HepG2 (cell line): ENCODE data around the gene PEPD. TPM values are rescaled to one million over a fixed set of nuclear protein-coding genes. Genes with fewer than 3 reads are reported as not detected.

Experiments used
- BRCA1 ChIP-seq: sonication (generic); formaldehyde crosslinking; IDR thresholded peaks from 2 replicates; pipeline ENCODE4 v1.4.0; 2020; ENCODE audit warnings: missing genetic modification reagents
- DMTF1 ChIP-seq: sonication (generic); formaldehyde crosslinking; IDR thresholded peaks from 2 replicates; pipeline ENCODE4 v1.4.0; 2020; ENCODE audit warnings: mild to moderate bottlenecking, missing genetic modification reagents
- ETV6 ChIP-seq: sonication (generic); formaldehyde crosslinking; conservative IDR thresholded peaks from 2 replicates; pipeline ENCODE4 v1.4.0; 2020; ENCODE audit warnings: missing genetic modification reagents
- GABPB1 ChIP-seq: IDR thresholded peaks from 2 replicates; pipeline ENCODE4 v1.6.1; 2016; ENCODE audit warnings: mild to moderate bottlenecking, missing genetic modification reagents, moderate library complexity, missing compliant biosample characterization
- GZF1 ChIP-seq: sonication (generic); formaldehyde crosslinking; IDR thresholded peaks from 2 replicates; pipeline ENCODE4 v1.5.1; 2020; ENCODE audit warnings: mild to moderate bottlenecking, missing genetic modification reagents
- HES4 ChIP-seq: sonication (generic); formaldehyde crosslinking; IDR thresholded peaks from 2 replicates; pipeline ENCODE4 v1.9.0; 2021; ENCODE audit warnings: mild to moderate bottlenecking, missing genetic modification reagents, borderline replicate concordance
- KDM5B ChIP-seq: sonication (generic); formaldehyde crosslinking; IDR thresholded peaks from 2 replicates; pipeline ENCODE4 v1.4.0; 2020; ENCODE audit warnings: missing genetic modification reagents, mild to moderate bottlenecking, borderline replicate concordance
- NR2C2 ChIP-seq: sonication (generic); formaldehyde crosslinking; IDR thresholded peaks from 2 replicates; pipeline ENCODE4 v1.4.0; 2020; ENCODE audit warnings: missing genetic modification reagents, mild to moderate bottlenecking, moderate library complexity, borderline replicate concordance
- PAX8 ChIP-seq: sonication (generic); formaldehyde crosslinking; IDR thresholded peaks from 2 replicates; pipeline ENCODE4 v1.8.0; 2022; ENCODE audit warnings: mild to moderate bottlenecking, missing genetic modification reagents, borderline replicate concordance
- TFDP1 ChIP-seq: IDR thresholded peaks from 2 replicates; pipeline ENCODE4 v1.6.1; 2016; ENCODE audit warnings: missing compliant biosample characterization, missing genetic modification reagents, borderline replicate concordance
- TOE1 ChIP-seq: sonication (generic); formaldehyde crosslinking; IDR thresholded peaks from 2 replicates; pipeline ENCODE4 v1.4.0; 2020; ENCODE audit warnings: mild to moderate bottlenecking, missing genetic modification reagents
- ZBTB21 ChIP-seq: sonication (generic); formaldehyde crosslinking; IDR thresholded peaks from 2 replicates; pipeline ENCODE4 v1.4.0; 2020; ENCODE audit warnings: missing genetic modification reagents
- ZNF280D ChIP-seq: sonication (generic); formaldehyde crosslinking; IDR thresholded peaks from 2 replicates; pipeline ENCODE4 v1.5.1; 2020; ENCODE audit warnings: mild to moderate bottlenecking, missing genetic modification reagents
- ZNF446 ChIP-seq: sonication (generic); formaldehyde crosslinking; IDR thresholded peaks from 2 replicates; pipeline ENCODE4 v1.5.0; 2020; ENCODE audit warnings: mild to moderate bottlenecking, missing genetic modification reagents
- ZNF501 ChIP-seq: sonication (generic); formaldehyde crosslinking; IDR thresholded peaks from 2 replicates; pipeline ENCODE4 v1.5.1; 2020; ENCODE audit warnings: mild to moderate bottlenecking, moderate library complexity, missing genetic modification reagents
- ZNF574 ChIP-seq: sonication (generic); formaldehyde crosslinking; IDR thresholded peaks from 2 replicates; pipeline ENCODE4 v1.4.0; 2020; ENCODE audit warnings: missing genetic modification reagents
- ZNF800 ChIP-seq: sonication (generic); formaldehyde crosslinking; IDR thresholded peaks from 2 replicates; pipeline ENCODE4 v1.4.0; 2020; ENCODE audit warnings: missing genetic modification reagents
- polyA plus RNA-seq, 8 experiments: library from polyadenylated mRNA; depleted of rRNA in 3 of 8; stranded (reverse) in 7 of 8; unstranded in 1 of 8; fragments of >200 nt; fragmentation: Illumina TruSeq in 4 of 8; extraction: Trizol in 4 of 8; gene quantifications; 2 replicates each; pipeline versions ENCODE4 v1.2.1 to v1.2.3, GENCODE V29; 2011 to 2016; ENCODE audit warnings: low read depth in 4 of 8, missing spikeins in 1 of 8, mixed read lengths in 1 of 8; ENCODE audit not compliant: insufficient read depth in 1 of 8
- total RNA-seq, 5 experiments: library from RNA; depleted of rRNA; stranded (reverse); fragments of >200 nt; fragmentation: Illumina TruSeq; extraction: Trizol; gene quantifications; 2 replicates each; pipeline ENCODE4 v1.2.3, GENCODE V29; 2016; ENCODE audit warnings: low read depth in 1 of 5

The PEPD gene
- total and polyA plus RNA-seq, 2 of the 13 experiments (the other 11 are each of a cell fraction or from before 2014, with no cell fraction given): 60.7 to 75.1 TPM

GRCh38 chr19:33403221-33403972, 118.2 kb downstream of the PEPD start (continued):
- TF ChIP-seq ZNF280D (CRISPR knock-in tag): peak; percentile 90
- TF ChIP-seq ZBTB21: peak; percentile 68; the same call in 1 of the 2 replicates
- no peak; the same call in 1 of the 2 replicates for TF ChIP-seq ETV6 (CRISPR knock-in tag)
- TF ChIP-seq TOE1 (CRISPR knock-in tag): peak; percentile 80; the same call in 1 of the 2 replicates
- peak; percentile 88; the same call in 1 of the 2 replicates for TF ChIP-seq ZNF446
- peak; percentile 92 for TF ChIP-seq GZF1 (CRISPR knock-in tag)
- TF ChIP-seq NR2C2 (CRISPR knock-in tag): peak; percentile 78
- peak; percentile 96 for TF ChIP-seq ZNF501 (CRISPR knock-in tag)
- peak; percentile 97 for TF ChIP-seq HES4 (CRISPR knock-in tag)
- TF ChIP-seq ZNF800 (CRISPR knock-in tag): peak; percentile 97
- TF ChIP-seq GABPB1 (CRISPR knock-in tag): peak; percentile 81
- peak; percentile 99 for TF ChIP-seq KDM5B
- TF ChIP-seq BRCA1 (CRISPR knock-in tag): peak; percentile 99
- TF ChIP-seq TFDP1: peak; percentile 97
- 0 out of 2 replicates have a peak, but pooled peaks have one; percentile 85 for TF ChIP-seq DMTF1 (CRISPR knock-in tag)
- TF ChIP-seq PAX8 (CRISPR knock-in tag): no peak
- TF ChIP-seq ZNF574: peak; percentile 95
